Activated T-cell treated with anti-CD3 and anti-CD28 coated beads, Interleukin-2, amount 50 U/mL, for 48 hours (primary cell): ENCODE measurements around the gene PKHD1.

Experiments
- DNase-seq, 2 experiments: peaks; one replicate each; pipeline ENCODE4 v3.0.0-alpha.2; 2020

The PKHD1 gene

DNA sequence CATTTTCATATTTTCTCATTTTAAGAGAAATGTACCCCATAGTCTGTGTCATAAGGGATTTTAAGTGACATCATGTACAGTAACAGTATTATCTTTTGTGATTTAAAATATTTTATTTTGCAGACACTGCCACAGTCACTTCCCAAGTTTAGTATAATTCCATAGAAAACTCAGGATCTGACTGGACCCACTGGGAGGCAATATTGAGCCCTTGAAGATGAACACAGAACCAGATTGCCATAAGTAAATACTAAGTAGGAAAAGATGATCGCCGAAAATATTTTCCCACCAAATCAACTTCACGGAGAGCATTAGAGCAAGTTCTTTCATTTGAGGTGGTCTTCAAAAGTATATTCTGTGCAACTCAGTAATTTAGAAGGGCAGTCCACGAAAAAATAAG, 17.6 kb upstream of the PKHD1 start:
- DNase-seq, result no peak

GRCh38 chr6:52103623-52104022, 16.2 kb upstream of the PKHD1 start:
- no peak for DNase-seq

DNA sequence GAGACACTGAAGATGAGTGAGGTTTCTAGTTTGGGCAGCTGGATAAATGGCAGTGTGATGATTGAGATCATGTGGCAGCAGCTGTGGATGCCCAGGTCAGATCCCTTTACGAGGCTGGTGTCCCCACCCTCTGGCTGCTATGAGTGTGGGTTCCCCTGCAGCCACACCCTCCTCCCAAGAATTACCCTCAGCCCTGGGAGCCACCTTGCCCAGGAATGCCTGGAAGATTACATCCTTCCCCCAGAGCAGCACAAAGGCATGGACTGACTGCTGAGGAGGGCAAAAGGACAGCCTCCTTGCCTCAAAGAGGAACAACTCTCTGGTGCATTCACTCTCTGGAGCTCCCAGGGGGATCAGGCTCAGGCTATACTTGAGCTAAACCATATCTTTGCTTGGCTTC, 15.0 kb upstream of the PKHD1 start:
- no peak for DNase-seq

DNA sequence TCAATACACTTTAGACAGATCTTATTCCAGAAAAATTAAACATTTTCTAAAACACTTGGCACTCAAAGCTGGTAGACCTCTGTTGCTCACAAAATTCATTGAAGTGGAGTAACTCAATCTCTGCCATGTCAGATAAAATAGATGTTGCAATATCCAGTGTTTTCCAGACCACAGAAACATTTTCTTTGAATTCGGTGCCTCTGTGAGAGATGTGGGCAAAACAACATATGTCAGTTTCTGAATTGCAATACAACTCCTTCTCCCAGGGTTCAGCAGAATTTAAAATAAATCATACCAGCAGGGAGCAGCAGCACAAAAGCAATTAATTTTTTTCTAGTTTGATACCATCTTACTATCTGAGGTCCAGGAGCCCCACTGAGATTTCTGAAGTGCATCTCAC, 11.3 kb upstream of the PKHD1 start:
- no peak for DNase-seq

DNA sequence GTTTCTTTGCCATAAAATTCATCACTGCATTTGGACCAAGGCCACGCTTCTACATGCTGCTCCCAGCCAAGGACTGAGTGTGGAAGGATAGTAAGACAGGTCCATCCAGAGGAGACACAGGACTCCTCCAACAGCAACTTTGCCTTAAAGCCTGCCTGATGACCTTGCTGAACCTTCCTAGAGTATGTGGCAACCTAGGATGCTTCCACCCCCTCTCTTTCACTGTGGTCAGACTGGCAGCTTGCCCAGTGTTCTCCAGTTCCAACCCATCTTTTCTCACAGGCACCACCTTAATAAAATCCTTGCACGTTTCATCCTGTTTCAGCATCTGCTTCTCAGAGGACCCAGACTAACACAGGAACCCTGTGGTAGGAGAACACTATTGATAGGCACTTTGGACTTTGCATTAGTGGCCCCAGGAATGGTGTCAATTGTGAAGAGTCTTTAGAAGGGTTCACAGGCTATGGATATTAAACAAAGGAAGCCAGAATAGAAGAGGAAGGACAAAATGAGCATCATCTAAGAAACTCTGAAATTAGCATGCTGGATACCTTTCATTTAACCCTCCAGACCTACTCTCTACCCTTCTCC, 2.4 kb upstream of the PKHD1 start:
- no peak for DNase-seq

GRCh38 chr6:52086741-52087140, 672 bp downstream of the PKHD1 start:
- no peak for DNase-seq

GRCh38 chr6:52081237-52081636, 6.2 kb downstream of the PKHD1 start:
- DNase-seq, result no peak

- no peak for DNase-seq
These were observed 9.3 kb downstream of the PKHD1 start for GRCh38 chr6:52077961-52078625.

- DNase-seq, result no peak
These were observed 10.1 kb downstream of the PKHD1 start for GRCh38 chr6:52077180-52077884.

DNA sequence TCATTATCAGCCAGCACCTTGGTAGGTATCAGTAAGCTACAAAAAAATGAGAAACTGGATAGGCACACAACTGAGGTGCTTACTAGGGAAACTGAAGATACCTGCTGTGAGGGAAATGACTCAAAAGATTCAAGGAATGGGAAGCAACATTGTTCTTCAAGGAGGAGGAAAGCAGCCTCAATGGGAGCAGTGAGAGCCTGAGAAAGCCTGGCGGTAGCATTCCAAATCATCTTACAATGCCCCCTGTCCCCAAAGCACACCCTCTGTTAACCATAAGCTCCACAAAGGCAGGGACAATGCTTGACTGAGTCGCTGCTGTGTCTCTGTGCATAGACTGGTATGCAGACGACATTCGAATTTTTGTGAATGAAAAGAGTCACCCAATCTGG, 10.6 kb downstream of the PKHD1 start:
- DNase-seq, result no peak

GRCh38 chr6:52074716-52075115, 12.7 kb downstream of the PKHD1 start:
- no peak for DNase-seq

GRCh38 chr6:52074155-52074554, 13.3 kb downstream of the PKHD1 start:
- no peak for DNase-seq

DNA sequence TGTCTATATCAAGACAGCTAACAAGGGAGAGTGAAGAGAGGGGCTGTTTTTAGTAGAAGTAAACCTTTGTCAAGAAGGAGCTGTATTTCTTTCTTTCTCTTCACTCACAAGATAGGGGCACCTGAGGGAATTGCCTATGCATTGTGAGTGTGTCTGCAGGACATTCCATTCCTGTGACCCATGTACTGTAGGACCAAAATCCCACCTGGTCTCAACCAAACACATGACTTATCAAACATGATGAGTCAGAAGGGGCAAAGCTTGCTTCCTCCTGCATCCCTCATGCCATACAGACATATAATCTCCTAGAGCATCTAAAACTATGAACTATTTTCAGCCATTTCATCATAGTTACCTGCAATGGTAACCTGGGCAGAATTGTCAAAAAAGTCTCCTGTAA, 21.8 kb downstream of the PKHD1 start:
- DNase-seq, result no peak

DNA sequence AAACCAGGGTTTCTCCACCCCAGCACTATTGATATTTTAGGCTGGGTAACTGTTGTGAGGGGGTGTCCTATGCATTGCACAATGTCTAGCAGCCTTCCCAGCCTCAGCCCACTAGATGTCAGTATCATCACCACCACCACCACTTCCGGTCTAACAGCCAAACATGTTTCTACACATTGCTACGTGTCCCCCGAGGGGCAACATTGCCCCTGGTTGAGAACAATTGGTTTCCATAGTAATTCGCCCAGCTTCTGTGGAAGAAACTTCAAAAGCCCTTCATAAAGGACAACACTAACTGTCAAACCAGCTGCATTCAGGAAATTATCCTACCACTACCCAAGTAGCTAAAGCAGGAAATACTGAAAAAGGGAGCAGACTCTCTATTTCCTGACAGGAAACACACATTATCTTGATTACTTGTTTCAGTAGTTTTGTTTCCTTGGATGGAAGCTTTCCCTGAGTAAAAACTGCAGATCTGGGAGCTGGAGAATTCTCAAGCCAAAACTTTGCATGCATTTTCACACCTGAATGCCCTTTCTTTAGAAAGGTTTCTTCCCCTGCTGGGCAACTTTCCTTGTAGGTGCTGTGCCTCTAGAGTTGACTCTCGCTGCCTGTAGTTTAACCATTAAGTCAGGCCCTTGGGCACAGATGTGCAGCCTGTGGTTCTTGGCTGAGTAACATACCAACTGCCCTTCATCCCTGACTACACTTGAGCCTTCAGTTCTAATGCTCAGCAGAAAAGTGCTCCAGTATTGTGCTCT, 23.6 kb downstream of the PKHD1 start:
- peak; percentile 68 to 74 for DNase-seq

- no peak for DNase-seq
These were observed 25.9 kb downstream of the PKHD1 start for GRCh38 chr6:52061481-52061880.

- no peak for DNase-seq
These were observed 27.6 kb downstream of the PKHD1 start for GRCh38 chr6:52059821-52060220.

DNA sequence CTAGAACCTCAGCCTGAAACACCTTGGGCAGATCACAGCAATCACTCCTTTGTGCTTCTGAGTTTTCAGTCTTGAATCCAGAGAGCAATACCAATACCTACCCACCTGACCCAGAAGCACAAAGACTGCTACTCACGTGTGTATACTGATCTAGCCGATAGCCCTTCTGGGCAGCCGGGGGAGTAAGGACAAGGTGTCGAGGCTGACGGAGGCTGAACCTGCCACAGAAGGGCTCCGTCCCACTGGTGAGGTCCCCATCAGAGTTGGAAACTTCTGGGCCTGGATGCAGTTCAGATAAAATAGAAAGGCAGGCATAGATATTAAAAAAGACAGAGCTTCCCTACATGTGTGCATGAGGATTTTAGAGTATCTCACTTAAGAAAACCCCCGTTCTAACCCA, 32.0 kb downstream of the PKHD1 start:
- DNase-seq, result no peak

GRCh38 chr6:52053038-52053695, 34.2 kb downstream of the PKHD1 start:
- DNase-seq, result no peak

DNA sequence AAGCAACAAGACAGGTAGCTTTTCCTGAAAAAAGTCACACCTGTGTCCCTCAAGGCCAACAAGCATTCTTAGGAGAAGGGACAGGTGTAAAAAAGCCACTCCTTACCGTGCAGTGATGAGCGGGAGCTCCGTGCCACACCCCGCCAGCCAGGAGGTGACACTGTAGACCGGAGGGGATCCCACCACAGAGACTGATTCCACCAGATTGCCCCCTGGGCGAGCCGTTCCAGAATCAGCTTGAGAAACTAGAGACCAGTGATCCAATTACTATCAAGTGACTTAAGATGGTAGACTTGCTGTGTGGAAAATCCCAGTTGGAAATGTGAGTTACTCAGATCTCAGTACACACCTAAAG, 37.4 kb downstream of the PKHD1 start:
- no peak for DNase-seq

- no peak for DNase-seq
These were observed 38.0 kb downstream of the PKHD1 start for GRCh38 chr6:52049252-52050050.

DNA sequence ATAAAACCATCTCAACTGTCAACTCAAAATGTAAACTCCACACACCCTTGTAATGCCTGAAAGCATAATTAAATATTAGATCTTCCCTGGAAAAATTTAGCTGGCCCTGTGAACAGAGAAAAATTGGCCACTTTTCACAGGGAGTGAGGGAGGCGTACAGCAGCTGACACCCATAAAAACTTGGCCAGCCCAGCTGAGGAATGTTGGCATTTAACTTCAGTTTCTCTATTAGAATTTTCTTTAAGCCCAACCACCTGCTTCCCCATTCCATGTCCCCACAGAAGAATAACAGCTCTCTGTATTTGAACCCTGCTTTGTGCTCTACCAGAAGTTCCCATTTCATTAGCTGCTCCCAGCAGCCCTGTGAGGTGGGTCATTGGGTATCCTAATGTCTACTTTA, 41.0 kb downstream of the PKHD1 start:
- no peak for DNase-seq

- DNase-seq, result no peak
These were observed 41.9 kb downstream of the PKHD1 start for GRCh38 chr6:52045481-52045880.
